NCI-H1694 (cell line): ENCODE data around the gene APIP.
"Not testable (repeated sequence)": the region's sequence is repeated elsewhere in the genome, so short reads cannot be mapped to it uniquely, and the experiment has no call there.

ENCODE experiments used
- DNase-seq: peaks from one replicate; lab custom pipeline; 2025; lab: John Stamatoyannopoulos, UW

The APIP gene

DNA sequence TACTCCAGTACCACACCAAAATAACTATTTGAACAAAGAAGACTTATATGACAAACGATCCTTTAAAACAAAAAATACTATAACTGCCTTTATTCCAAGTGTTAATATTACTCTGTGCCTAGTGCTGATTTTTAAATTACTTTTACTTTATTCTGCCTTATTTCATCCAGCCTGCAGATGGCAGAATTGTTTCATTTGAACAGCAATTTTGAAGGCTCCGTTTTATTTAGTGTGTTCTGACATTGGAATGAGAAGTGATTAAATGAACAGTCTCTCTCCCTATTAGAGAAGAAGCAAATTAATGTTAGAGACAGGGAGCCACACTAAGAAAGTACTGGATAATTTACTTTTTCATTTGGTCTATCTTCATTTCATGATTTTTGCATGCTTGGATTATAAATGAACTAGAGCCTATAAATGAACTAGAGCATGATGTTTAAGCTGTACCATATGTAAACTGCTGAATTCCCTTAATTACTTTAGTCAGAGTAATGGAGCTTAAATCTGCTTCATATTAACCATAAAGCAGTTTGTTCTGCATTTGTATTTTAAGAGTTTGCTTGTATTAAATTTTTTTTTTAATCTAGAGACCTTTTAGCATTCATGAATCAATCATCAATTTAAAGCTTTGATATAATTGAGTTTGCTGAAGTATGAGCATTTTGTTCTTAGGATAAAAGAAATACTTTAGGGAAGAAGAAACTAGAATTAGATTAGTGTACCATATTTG lies 10.1 kb upstream of the APIP start:
- peak; percentile 7 for DNase-seq

DNA sequence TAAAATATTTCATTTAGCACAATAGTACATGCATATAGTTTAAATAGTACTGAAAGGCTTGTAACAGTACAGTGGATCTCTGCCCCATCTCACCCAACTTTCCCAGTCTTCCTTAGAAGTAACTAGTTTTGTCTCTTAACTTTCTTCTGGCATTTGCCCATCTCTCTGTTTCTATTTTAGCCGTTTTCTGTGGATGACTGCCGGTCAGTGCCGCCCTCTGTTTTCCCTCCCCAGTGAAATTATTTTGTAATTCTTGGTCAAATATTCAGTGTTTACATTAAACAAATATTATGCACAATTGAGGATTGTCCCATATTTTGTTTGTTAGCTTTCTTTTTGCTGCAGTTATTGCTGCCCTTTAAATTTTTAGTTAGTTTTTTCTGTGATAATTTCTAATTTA lies 8.5 kb upstream of the APIP start:
- no peak for DNase-seq

DNA sequence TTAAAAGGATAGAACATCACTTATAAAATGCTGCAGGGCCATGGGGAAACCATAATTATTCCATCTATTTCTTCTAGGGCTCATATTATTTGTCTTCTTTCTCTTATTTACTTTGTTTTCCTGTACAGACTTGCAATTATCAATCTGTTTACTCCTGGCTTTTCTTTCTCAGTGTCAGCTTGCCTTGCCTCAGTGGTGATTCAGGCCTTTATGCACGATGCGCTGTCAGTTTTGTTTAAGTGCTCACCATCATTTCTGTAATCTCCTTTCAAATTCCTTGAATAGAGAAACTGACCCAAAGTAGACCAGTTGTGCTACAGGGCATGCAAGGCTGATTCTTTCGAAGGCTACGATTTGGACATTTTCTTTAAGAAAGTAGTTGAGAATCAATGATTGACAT lies 5.0 kb upstream of the APIP start:
- DNase-seq = no peak

DNA sequence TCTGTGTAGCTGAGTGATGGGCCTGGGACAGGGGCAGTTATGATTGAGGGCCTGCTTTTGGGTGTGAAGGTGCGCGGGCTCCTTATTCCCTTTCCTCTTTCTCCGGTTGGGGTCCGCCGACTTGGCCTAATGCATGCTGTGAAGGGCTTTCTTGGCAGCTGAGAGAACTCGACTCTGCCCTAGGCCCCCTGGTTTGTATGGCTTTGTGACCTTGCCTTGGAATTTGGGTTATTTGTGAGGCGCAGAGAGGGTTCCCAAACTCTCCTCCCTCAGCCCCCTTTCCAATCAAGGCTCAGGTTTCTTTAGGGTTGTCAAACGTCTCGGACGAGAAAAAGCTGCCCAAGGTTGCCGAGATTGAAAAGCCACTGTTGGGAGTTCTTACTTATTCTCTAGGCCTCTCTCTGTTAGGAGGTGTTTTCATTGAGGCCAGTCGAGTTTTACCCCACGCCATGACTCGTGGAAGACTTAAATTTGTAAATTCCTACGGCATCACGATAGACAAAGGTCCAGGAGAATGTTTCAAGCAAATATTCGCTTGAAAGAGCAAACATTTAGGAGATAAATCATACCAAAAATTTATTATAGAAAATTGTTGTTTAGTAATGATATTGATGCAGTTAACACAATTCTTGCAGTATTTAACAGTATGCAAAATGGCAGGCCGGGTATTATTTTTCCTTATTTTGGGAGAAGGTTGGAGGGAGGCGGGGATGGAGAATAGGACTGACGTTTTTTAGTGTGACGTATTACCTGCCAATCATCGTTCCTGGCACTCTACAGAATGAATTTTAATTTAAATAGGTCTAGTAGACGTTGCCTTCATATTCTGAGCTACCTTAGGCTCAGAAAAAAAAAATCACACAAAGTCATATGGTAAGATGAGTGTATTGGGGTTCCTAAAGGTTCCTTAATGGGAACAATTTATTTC lies 928 bp upstream of the APIP start:
- no peak for DNase-seq

DNA sequence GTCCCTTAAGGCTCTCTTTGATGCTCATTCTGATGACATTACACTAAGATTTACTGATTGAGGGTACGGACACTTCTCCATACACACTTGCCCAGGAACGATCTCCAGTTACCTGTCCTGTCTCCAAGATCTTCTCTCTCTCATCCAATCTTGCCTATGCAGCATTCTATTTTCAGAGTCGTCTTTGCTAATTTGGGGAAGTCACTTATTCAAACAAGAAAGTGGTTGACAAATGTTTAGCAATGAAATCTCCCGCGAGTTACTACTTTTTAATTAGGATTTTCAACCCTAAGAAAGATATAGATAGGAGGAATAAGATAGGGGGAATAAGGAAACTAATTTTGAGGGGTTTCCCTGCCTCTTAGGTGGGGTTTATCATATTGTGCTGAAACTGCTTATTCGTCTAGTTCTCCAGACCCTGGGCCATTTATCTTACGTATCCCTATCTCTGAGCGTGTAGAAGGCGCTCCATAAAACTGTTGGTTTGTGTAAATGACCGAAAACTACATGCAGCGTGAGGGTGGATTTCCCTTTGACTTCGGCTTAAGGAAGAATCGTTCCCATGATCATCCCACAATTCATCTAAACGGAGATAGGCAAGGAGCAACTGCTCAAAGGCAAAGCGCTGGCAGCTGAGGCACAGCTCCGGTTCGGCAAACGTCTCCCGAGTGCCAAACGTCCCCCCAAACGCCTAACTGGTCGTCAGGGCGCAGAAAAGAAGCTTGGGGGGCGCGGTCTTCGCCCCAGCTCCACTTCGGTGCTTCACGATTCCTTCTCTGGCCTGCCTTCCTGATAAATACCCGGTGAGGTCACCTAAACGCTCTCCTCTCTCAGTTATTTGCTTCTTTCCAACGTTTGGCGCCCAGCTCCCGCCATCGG lies 804 bp downstream of the APIP start:
- peak; percentile 17 for DNase-seq

DNA sequence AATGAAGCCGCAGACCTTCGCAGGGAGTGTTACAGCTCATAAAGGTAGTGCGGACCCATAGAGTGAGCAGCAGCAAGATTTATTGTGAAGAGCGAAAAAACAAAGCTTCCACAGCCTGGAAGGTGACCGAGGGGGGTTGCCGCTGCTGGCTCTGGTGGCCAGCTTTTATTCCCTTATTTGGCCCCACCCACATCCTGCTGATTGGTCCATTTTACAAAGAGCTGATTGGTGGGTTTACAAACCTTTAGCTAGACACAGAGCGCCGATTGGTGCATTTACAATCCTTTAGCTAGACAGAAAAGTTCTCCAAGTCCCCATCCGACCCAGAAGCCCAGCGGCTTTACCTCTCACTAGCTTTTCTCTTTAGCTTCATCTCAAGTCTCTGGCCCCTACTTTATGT lies 2.6 kb downstream of the APIP start:
- DNase-seq = not testable (repeated sequence)

DNA sequence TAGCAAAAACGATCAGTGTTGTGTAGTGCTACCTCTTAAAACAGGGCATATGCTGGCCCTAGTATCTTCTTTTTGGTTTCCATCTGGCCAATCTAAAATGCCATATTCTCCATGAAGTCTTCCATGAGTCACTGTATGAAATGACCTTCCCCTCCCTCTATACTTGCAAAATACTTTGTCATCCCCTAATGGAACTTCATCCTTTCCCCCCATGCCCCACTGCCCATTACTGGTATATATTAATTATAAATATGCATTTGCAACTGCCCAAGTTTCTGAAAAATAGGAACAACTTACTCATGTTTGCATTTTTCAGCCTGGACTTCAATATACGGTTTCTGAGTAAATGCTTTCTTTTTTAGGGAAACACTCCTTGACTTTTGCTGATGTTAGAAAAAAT lies 4.5 kb downstream of the APIP start:
- no peak for DNase-seq

DNA sequence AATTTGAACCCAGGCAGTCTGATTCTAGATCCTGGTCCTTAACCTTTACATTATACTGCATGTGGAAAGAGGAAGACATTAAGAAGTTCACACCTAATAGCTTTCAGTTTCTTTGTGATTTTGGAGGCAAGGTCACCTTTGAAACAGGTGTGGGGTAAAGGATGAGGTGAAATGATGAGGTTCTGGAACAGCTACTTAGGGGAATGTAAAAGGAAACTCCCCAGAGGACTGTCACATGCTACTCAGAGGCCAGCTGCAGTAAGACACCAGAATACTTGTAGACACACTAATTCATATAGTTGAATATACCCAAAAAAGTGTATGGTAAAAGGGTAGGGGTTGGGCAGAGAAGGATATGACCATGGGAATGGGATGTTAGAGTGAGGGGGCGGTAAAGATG lies 5.4 kb downstream of the APIP start:
- DNase-seq = no peak

DNA sequence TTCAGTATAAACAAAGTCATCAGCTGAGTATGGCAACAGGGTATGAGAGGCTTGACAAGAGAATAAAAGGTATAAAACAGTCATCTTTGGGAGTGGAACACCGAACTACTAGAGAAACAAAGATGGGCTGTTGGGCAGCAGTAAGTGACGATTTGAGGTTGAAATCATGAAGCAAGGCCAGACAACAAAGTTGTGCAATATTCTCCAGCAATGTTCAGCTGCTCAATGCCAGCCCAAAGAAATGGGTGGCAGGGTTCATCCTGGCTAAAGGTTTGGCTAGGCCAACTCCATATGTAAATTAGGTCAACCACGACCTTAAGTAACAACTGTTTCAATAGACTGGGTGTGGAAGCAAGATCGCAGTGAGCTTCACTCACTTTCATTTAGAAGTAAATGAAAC lies 6.2 kb downstream of the APIP start:
- no peak for DNase-seq

DNA sequence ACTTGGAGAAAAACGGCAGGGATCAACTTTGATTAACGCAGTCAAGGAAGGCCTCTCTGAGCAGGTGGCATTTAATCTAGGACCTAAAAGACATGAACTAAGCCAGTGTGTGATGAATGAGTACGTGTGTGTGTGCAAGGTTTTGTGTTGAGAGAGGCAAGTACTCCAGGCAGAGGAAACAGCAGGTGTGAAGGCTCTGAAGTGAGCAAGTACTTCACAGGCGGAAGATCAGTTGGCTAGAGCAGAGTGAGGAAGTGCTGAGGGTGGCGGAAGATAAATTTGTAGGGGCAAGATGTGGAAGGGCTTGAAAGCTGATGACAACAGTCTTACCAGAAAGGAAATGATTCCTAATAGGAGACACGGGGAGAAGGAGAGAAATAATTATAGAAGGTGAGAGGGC lies 6.8 kb downstream of the APIP start:
- no peak for DNase-seq

DNA sequence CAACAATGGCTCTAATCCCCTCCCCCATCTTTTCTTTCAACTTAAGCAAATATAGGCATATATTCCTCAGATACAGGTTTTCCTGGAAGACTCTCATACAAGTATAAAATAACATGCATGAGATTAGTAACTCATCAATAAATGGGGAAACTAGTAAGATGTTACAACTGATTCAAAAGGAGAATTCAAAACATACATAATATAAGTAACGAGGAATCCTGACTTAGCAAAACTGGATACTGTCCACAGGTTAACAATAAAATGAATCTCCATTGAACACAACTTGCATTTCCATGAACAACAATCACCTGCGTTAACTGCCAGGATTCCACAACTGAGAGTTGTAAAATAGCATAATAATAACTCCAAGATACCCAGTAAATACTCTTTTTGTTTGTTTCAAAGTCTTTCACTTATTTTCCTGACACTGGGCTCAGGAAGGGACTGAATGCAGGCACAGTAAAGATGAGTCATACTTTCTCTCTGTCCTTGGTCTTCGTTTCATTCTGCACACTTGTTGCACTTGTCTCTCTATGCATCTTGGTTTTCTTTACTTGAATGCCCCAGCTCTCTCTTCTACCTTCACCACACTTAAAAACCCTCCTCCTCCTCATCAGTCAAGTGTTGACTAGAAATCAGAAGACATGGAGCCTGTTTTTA lies 8.1 kb downstream of the APIP start:
- DNase-seq = no peak

DNA sequence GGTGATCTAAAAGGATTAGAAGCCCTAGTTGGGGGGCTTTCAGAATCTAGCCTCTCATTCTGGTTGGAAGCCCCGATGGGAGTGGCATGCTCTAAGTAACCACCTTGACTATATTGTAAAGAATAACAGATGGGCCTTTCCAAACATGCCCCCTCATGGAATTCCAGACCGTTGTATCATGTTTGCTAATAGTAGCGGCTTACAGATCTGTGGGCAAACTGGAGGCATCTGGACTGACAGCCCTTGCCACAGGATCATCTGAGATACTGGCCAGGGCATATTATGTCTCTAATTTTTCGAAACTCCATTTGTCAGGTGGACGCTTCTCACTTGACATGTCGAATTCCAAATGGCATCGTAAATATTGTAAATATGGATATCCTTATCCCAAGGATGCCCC lies 10.5 kb downstream of the APIP start:
- DNase-seq = no peak

DNA sequence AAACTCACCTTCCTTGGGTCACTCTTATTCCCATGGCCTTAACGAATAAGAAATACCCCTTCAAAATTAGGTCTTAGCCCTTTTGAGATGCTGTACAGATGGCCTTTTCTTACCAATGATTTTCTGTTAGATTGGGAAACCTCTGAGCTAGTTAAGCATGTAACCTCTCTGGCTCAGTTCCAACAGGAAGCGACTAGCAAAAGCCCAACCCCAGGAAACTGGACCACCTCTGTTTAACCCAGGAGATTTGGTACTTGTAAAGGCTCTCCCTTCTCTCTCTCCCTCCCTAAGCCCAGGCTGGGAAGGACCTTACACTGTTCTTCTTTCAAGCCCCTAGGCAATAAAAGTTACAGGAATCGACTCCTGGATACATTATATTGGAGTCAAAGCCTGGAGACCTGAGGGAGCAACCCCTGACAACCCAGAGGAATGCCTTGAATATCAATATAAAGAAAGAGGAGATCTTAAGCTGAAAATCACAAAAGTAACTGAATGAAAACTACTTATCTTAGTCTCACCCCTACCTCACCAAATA lies 11.7 kb downstream of the APIP start:
- DNase-seq = no peak

DNA sequence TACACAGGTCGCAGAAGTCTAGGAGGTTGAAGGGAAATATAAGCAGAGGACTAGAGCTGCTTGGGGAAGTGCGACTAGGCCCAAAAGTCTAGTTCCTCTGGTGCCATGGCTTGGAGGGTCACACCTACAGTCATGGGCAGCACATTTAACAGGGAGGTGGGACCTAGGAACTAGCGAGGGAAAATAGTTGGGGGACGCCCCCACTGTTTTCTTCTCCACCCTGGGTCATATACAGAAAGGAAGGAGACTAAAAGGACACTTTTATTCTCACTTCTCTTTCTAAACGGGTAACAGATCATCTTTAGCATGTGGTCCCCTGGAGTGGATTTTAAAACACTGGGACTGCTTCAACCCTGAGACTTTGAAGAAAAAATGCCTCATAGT lies 16.6 kb downstream of the APIP start:
- DNase-seq = no peak

DNA sequence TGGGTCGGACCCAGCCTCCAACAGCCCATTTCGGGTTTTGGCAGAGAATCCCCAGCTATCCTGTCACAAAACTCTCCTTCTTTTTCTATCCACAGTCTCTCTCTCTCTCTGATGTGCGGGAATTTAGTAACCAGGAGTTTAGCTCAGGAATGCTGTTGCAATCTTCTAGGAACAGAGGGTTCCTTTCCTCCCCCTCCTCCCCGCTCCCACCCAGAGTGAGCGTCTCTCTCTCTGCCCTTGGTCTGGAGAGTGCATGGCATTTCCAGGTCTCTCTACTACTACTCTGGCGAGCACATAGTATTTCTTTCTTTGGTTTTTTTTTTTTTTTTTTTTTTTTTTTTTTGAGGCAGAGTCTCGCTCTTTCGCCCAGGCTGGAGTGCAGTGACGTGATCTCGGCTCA lies 17.7 kb downstream of the APIP start:
- DNase-seq = no peak

DNA sequence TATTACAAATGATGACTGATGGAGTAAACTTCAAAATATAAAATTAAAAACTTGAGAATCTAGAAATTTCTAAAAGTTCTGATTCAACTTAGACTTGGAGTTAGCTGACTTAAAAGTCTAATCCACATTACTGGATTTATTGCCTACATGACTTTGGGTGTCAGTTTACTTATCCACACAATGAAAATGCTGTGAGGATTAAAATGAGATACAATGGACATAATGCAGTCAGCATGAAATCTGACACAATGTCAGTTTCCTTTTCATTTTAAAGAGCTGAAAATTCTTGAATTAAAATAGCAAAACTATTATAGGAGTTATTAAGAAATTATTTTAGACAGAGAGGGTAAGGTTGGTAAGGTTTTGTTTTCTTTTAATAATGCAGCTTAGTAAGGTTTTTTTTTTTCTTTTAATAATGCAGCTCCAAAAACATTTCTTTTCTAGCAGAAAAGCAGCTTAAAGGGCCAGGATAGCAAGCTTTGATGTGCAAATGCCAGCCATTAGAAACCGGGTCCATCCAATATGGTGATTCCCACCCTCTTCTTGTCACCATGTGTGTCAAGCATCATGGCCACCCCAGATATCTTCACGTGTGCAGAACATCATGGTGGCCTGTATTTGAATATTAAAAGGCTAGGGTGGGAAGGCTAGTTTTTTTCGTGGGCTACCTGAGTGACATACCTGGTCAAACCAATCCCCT lies 18.9 kb downstream of the APIP start:
- no peak for DNase-seq

DNA sequence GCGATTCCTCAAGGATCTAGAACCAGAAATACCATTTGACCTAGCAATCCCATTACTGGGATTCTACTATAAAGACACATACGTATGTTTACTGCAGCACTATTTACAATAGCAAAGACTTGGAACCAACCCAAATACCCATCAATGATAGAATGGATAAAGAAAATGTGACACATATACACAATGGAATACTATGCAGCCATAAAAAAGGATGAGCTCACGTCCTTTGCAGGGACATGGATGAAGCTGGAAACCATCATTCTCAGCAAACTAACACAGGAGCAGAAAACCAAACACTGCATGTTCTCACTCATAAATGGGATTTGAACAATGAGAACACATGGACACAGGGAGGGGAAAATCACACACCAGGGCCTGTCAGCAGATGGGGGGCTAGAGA lies 20.0 kb downstream of the APIP start:
- DNase-seq = not testable (repeated sequence)

DNA sequence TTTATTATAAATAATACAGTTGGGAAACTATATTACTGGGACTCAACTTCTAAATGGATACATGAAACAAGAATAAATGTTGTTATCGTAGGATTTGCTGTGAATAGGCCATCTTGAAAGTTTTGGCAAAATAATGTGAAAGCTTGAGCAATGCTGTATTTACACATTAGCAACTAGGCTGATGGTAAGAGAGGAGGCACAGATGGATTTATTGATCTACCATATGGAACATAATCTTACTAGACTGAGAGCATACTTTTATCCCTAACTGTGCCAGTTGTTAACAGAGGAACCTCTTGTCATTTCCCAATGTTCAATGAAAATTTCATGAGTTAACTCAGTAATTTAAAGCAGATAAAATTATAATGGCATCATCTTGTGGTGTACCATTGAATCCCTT lies 22.8 kb downstream of the APIP start:
- DNase-seq = no peak

DNA sequence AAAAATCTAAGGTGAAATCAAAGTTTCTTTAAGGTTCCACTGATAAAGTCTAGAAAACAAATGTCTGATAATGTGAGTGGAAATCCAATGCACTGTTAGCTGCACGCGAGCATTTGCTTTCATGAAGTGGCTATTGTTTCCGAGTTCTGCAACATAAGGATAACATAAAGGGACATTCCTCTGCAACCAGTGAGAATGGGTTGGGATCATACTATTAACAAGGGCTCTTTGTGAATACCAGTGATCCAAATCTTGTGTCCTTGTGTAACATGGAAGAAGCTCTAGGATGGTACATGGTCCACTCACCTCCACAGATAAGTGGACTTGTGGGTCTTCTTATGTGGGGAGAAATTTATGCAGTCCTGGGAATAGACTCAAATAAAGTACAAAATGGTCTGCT lies 24.6 kb downstream of the APIP start:
- no peak for DNase-seq

DNA sequence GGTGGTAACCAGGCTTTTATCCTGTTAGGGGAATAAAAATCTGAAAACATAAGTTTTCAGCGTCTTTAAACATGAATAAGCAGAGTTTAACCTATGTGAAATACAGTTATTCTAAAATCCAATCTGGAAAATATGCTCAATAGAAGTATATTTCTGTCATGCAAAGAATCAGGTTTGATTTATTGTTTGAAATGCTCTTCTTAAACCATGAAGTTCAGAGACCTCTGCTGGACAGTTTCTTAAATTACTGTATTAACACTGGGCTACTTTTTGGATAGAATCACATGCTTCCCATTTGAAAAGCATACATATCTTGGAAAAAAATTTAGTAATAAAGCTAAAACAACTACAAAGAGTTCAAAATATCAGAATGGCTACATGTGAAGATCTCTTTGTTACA lies 25.4 kb downstream of the APIP start:
- peak; percentile 37 for DNase-seq

DNA sequence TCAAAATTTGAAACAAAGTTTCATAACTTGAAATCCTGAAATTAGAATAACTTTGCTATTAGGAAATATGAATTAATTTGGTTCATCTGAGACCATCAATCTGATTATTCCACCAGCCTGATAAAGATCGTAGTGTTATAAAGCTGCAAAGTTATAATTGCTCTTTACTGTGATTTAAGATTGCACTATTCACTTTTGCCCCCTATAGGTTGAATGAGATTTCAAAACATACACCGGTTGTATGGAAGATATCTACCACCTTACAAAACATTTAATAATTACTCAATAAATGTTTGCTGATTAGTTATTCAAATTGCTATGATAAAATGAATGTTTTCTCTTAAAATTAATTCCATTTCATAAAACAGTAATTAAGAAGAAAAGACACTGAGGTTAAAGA lies 26.1 kb downstream of the APIP start:
- no peak for DNase-seq
